HepG2 (cell line): ENCODE measurements around the gene LILRB3. TPM values are rescaled to one million over a fixed set of nuclear protein-coding genes. Genes with fewer than 3 reads are reported as not detected.
A peak's percentile ranks its signal among the peaks of the same experiment; 100 is the strongest.
"Not testable (repeated sequence)": the region's sequence is repeated elsewhere in the genome, so short reads cannot be mapped to it uniquely, and the experiment has no call there.

Source experiments
- ATAC-seq: fragments of 200-7000 bp; cut with Tn5 transposase; 3 replicates; pipeline ENCODE4 v1.9.1; 2020; ENCODE audit warnings: mild to moderate bottlenecking, moderate library complexity
- Bru-seq: library from RNA; stranded (reverse); fragments of 400-500 nt; gene quantifications from one replicate; lab custom pipeline; 2021; lab: Mats Ljungman, UMichigan
- BruChase-seq, 2 experiments: library from RNA; stranded (reverse); fragments of 400-500 nt; gene quantifications; one replicate each; lab custom pipeline; 2021; lab: Mats Ljungman, UMichigan
- BruUV-seq: library from RNA; stranded (reverse); fragments of 400-500 nt; replicated peaks from 2 replicates; lab custom pipeline; 2021; lab: Mats Ljungman, UMichigan
- CTCF ChIA-PET: fragments of 300-600 bp; formaldehyde crosslinking; extraction: SDS; loops from one replicate; lab custom pipeline; 2021; ENCODE audit warnings: low total read pairs, inconsistent platforms, low intra/inter-chr PET ratio; lab: Yijun Ruan, JAX
- POLR2A ChIA-PET: fragments of 350-600 bp; sonication (Branson Sonifier 250); formaldehyde crosslinking; loops from one replicate; lab custom pipeline; 2020; ENCODE audit warnings: antibody characterized with exemption, inconsistent platforms; lab: Yijun Ruan, JAX
- DNase-seq: peaks from one replicate; pipeline ENCODE4 v3.0.0-alpha.2; 2015; ENCODE audit warnings: low spot score
- FAIRE-seq: peaks from 3 replicates; lab custom pipeline; 2011; peaks lifted over from hg19 to GRCh38; lab: Jason Lieb, UNC
- H2AFZ ChIP-seq: one replicate; pipeline ENCODE4 v1.6.1; 2011; ENCODE audit warnings: low read length, inconsistent platforms
- H3K27ac ChIP-seq: fragments of 300-600 bp; 3 replicates; pipeline ENCODE4 v1.8.0; 2011; ENCODE audit warnings: mixed run types, mild to moderate bottlenecking, mixed read lengths, low read length, inconsistent platforms; ENCODE audit not compliant: insufficient read depth; ENCODE audit errors: extremely low read length
- H3K27me3 ChIP-seq, 2 experiments: fragments of 200-600 bp in 1 of 2; 2 replicates in 1 of 2; 3 replicates in 1 of 2; pipeline versions ENCODE4 v1.6.0 to v1.8.0; 2011; ENCODE audit warnings: low read length in 2 of 2, mild to moderate bottlenecking in 2 of 2, moderate library complexity in 2 of 2, inconsistent platforms in 1 of 2; ENCODE audit not compliant: insufficient read depth in 2 of 2, control insufficient read depth in 1 of 2
- H3K36me3 ChIP-seq, 2 experiments: fragments of 200-600 bp in 1 of 2; replicated peaks in 1 of 2; 2 replicates in 1 of 2; 3 replicates in 1 of 2; pipeline versions ENCODE4 v1.5.1 to v1.8.0; 2011; ENCODE audit warnings: low read length in 2 of 2, inconsistent platforms in 1 of 2; ENCODE audit not compliant: insufficient read depth in 2 of 2, control insufficient read depth in 1 of 2
- H3K4me1 ChIP-seq: 2 replicates; pipeline ENCODE4 v1.5.1; 2012; ENCODE audit warnings: low read length, inconsistent platforms; ENCODE audit not compliant: insufficient read depth
- H3K4me2 ChIP-seq: 2 replicates; pipeline ENCODE4 v1.6.0; 2011; ENCODE audit warnings: low read depth, low read length, inconsistent platforms
- H3K4me3 ChIP-seq, 3 experiments: fragments of 200-600 bp in 1 of 3; sonication (generic), shearing (Covaris generic) in 1 of 3; replicated peaks in 1 of 3; 2 replicates each; pipeline ENCODE4 v1.5.1; 2011 to 2016; ENCODE audit warnings: low read length in 3 of 3, inconsistent platforms in 2 of 3, low read depth in 2 of 3, mild to moderate bottlenecking in 2 of 3, control low read depth in 1 of 3, mixed read lengths in 1 of 3; ENCODE audit not compliant: insufficient read depth in 1 of 3
- H3K79me2 ChIP-seq: one replicate; pipeline ENCODE4 v1.6.1; 2011; ENCODE audit warnings: low read length, inconsistent platforms; ENCODE audit not compliant: insufficient read depth
- H3K9ac ChIP-seq: 2 replicates; pipeline ENCODE4 v1.6.0; 2011; ENCODE audit warnings: mild to moderate bottlenecking, low read depth, low read length, inconsistent platforms; ENCODE audit not compliant: insufficient read depth
- H3K9me3 ChIP-seq: 2 replicates; pipeline ENCODE4 v1.5.1; 2012; ENCODE audit warnings: mild to moderate bottlenecking, low read length
- H4K20me1 ChIP-seq: 2 replicates; pipeline ENCODE4 v1.6.0; 2011; ENCODE audit warnings: inconsistent platforms, mild to moderate bottlenecking, low read length, moderate library complexity; ENCODE audit not compliant: insufficient read depth
- WGBS: methylation state at CpG from one replicate; pipeline ENCODE4 v1.1.6; 2017; ENCODE audit warnings: low lambda C conversion rate; 5-methylcytosine and 5-hydroxymethylcytosine counted together
- in situ Hi-C: cut with HindIII; loops from 2 replicates; pipeline ENCODE4 v1.10.0; 2017; ENCODE audit warnings: low pct_unique_long_range_greater_than_20kb; ENCODE audit not compliant: extremely low pct_ligation_motif_present
- intact Hi-C: fragments of 100-400 bp; cut with micrococcal nuclease; formaldehyde crosslinking; loops from one replicate; pipeline ENCODE4 v1.10.0; 2022; ENCODE audit not compliant: unreplicated experiment
- long read RNA-seq, 2 experiments: library from RNA in 1 of 2; library from polyadenylated mRNA in 1 of 2; stranded (forward) in 1 of 2; unstranded in 1 of 2; transcript quantifications; one replicate each; pipeline ENCODE4 v2.0.0, GENCODE V29; 2019 to 2022
- polyA minus RNA-seq, 3 experiments: library from RNA; depleted of rRNA, polyadenylated mRNA; stranded (reverse); fragments of >200 nt; gene quantifications; 2 replicates each; pipeline ENCODE4 v1.2.3, GENCODE V29; 2011; ENCODE audit warnings: low replicate concordance in 1 of 3
- polyA plus RNA-seq, 8 experiments: library from polyadenylated mRNA; depleted of rRNA in 3 of 8; stranded (reverse) in 7 of 8; unstranded in 1 of 8; fragments of >200 nt; fragmentation: Illumina TruSeq in 4 of 8; extraction: Trizol in 4 of 8; gene quantifications; 2 replicates each; pipeline versions ENCODE4 v1.2.1 to v1.2.3, GENCODE V29; 2011 to 2016; ENCODE audit warnings: low read depth in 4 of 8, missing spikeins in 1 of 8, mixed read lengths in 1 of 8; ENCODE audit not compliant: insufficient read depth in 1 of 8
- total RNA-seq, 5 experiments: library from RNA; depleted of rRNA; stranded (reverse); fragments of >200 nt; fragmentation: Illumina TruSeq; extraction: Trizol; gene quantifications; 2 replicates each; pipeline ENCODE4 v1.2.3, GENCODE V29; 2016; ENCODE audit warnings: low read depth in 1 of 5

LILRB3 gene
- not detected in 2 replicates for total RNA-seq (2016; rRNA removed; fragmentation: Illumina TruSeq; extraction: Trizol)
- total RNA-seq (2016; cell fraction: cytosol; rRNA removed; fragmentation: Illumina TruSeq; extraction: Trizol; ENCODE audit: low read depth), result not detected in 2 replicates
- total RNA-seq (2016; cell fraction: insoluble cytoplasmic fraction; rRNA removed; fragmentation: Illumina TruSeq; extraction: Trizol), result not detected in 2 replicates
- not detected in 2 replicates for total RNA-seq (2016; cell fraction: membrane; rRNA removed; fragmentation: Illumina TruSeq; extraction: Trizol)
- total RNA-seq (2016; cell fraction: nucleus; rRNA removed; fragmentation: Illumina TruSeq; extraction: Trizol), result not detected in 2 replicates
- polyA plus RNA-seq (2011; rRNA removed), result 0.10 and 0.22 TPM in 2 replicates
- polyA plus RNA-seq (2011; cell fraction: cytosol; rRNA removed), result 0.09 and 0.30 TPM in 2 replicates
- 0.24 TPM in 1 of 2 replicates, not detected in the other for polyA plus RNA-seq (2011; cell fraction: nucleus; rRNA removed)
- 0.16 and 0.24 TPM in 2 replicates for polyA plus RNA-seq (2012)
- polyA plus RNA-seq (2016; cell fraction: cytosol; fragmentation: Illumina TruSeq; extraction: Trizol; ENCODE audit: low read depth), result not detected in 2 replicates
- polyA plus RNA-seq (2016; cell fraction: insoluble cytoplasmic fraction; fragmentation: Illumina TruSeq; extraction: Trizol; ENCODE audit: low read depth), result not detected in 2 replicates
- polyA plus RNA-seq (2016; cell fraction: membrane; fragmentation: Illumina TruSeq; extraction: Trizol; ENCODE audit: low read depth), result not detected in 2 replicates
- not detected in 2 replicates for polyA plus RNA-seq (2016; cell fraction: nucleus; fragmentation: Illumina TruSeq; extraction: Trizol; ENCODE audit: insufficient read depth, low read depth)
- polyA minus RNA-seq (2011; rRNA and poly(A)+ RNA removed; ENCODE audit: low replicate concordance), result not detected in 2 replicates
- polyA minus RNA-seq (2011; cell fraction: cytosol; rRNA and poly(A)+ RNA removed), result not detected in 2 replicates
- not detected in 2 replicates for polyA minus RNA-seq (2011; cell fraction: nucleus; rRNA and poly(A)+ RNA removed)
- Bru-seq, nascent RNA, result not detected
- BruChase-seq, experiment 1, labeled RNA remaining after a 6-hour chase, result not detected
- BruChase-seq, experiment 2, labeled RNA remaining after a 2-hour chase, result not detected
- long read RNA-seq, experiment 1, result 0 reads
- long read RNA-seq, experiment 2, result 0 reads

DNA sequence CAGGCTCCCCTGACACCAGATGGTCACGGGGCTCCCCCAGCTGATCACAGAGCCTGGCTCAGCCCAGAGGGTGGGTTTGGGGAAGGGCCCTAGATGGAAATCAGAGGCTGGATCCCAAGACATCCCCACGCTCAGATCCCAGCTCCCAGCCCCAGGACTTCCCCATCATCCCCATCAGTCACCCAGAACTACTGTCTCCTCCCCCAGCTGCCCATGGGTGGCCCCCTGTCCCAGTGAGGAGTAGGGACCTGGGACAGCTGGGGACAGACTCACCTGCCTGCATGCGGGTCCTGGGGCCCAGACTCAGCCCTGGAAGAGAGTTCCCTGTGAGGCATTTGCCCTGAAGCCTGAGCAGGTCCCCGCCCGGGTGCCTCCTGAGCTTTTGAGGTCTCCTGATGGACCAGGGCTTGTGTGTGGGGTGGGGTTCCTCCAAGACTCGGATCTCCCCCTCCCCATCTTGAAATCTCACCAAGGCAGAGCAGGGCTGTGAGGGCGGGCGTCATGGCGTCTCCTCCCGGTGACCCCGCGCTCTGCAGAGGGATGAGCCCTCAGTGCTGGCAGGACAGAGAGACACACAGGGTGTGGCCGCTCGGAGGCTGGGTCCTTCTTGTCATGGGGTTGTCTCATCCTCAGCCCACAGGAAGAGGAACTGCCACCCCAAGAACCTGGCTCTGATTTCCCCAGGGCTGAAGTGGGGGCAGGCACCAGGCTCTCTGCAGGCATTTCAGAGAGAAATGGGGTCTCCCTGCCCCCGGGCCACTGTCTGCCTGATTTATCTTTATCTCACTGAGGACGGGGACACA, at the start of gene LILRB3:
Gene LILRB3, minus strand, starts transcription at position 534 of the 803 bp plus-strand sequence. Its CDS starts 31 bp downstream, at position 503.
- H3K4me1 ChIP-seq, result peaks cover 10% of the 10 kb centered on the region
- H3K4me2 ChIP-seq, H3K27ac ChIP-seq, FAIRE-seq, intact Hi-C loops, H3K36me3 ChIP-seq, DNase-seq, H3K9ac ChIP-seq, in situ Hi-C loops, H4K20me1 ChIP-seq, H3K9me3 ChIP-seq, H3K79me2 ChIP-seq, CTCF ChIA-PET, H2AFZ ChIP-seq, BruUV-seq, H3K4me3 ChIP-seq: not testable (repeated sequence)
- peak; percentile 34 for ATAC-seq
- WGBS, result 0% methylated on average over 9 of the region's 16 CpGs
- POLR2A ChIA-PET, result interaction anchor here (1.0 kb wide), 1 partner anchor 33 kb away, joined by 3 read pairs; the partner anchor contains the start of gene MBOAT7
- H3K27me3 ChIP-seq, result peaks cover 3 to 22% of the 10 kb centered on the region in 2 experiments; a peak in 4 of 5 replicates

- ATAC-seq, POLR2A ChIA-PET, FAIRE-seq, BruUV-seq, intact Hi-C loops, H3K27ac ChIP-seq, H3K4me1 ChIP-seq, H3K36me3 ChIP-seq, H3K4me3 ChIP-seq, in situ Hi-C loops, H2AFZ ChIP-seq, H3K9me3 ChIP-seq, H3K9ac ChIP-seq, H3K4me2 ChIP-seq, DNase-seq, CTCF ChIA-PET, H3K79me2 ChIP-seq, H4K20me1 ChIP-seq: not testable (repeated sequence)
- WGBS, result 34% methylated on average over 5 of the region's 5 CpGs
- H3K27me3 ChIP-seq, result peaks cover 2 to 14% of the 10 kb centered on the region in 2 experiments; a peak in 2 of 5 replicates
Measured at GRCh38 chr19:54272181-54272580, 49.4 kb upstream of the LILRB3 start.

GRCh38 chr19:54271587-54271986, 48.8 kb upstream of the LILRB3 start:
- in situ Hi-C loops, H3K9ac ChIP-seq, H3K4me3 ChIP-seq, H3K36me3 ChIP-seq, H3K4me2 ChIP-seq, BruUV-seq, POLR2A ChIA-PET, H3K9me3 ChIP-seq, H3K4me1 ChIP-seq, H2AFZ ChIP-seq, FAIRE-seq, DNase-seq, H3K79me2 ChIP-seq, CTCF ChIA-PET, H3K27ac ChIP-seq, ATAC-seq, intact Hi-C loops, H4K20me1 ChIP-seq: not testable (repeated sequence)
- WGBS, result 24% methylated on average over 4 of the region's 4 CpGs
- H3K27me3 ChIP-seq, result peaks cover 2 to 14% of the 10 kb centered on the region in 2 experiments; a peak in 2 of 5 replicates
